Neutrophil (primary cell): ENCODE results near the gene C1orf87.

Source experiments
- H3K27ac ChIP-seq: fragments of 200-600 bp; sonication (generic); 2 replicates; pipeline ENCODE4 v1.5.1; 2016; ENCODE audit warnings: mild to moderate bottlenecking, moderate library complexity
- H3K27me3 ChIP-seq: fragments of 200-600 bp; sonication (generic); 2 replicates; pipeline ENCODE4 v1.6.0; 2016; ENCODE audit warnings: mild to moderate bottlenecking
- H3K36me3 ChIP-seq: fragments of 200-600 bp; sonication (generic); 2 replicates; pipeline ENCODE4 v1.5.1; 2017
- H3K4me1 ChIP-seq, 2 experiments: fragments of 200-600 bp in 1 of 2; sonication (generic) in 1 of 2; 1 replicate in 1 of 2; 2 replicates in 1 of 2; pipeline versions ENCODE4 v1.5.1 to v1.6.1; 2013 to 2016; ENCODE audit warnings: low read depth in 1 of 2, low read length in 1 of 2, mild to moderate bottlenecking in 1 of 2, moderate library complexity in 1 of 2; ENCODE audit not compliant: control insufficient read depth in 1 of 2, insufficient read depth in 1 of 2
- H3K4me3 ChIP-seq, 2 experiments: fragments of 200-600 bp in 1 of 2; sonication (generic) in 1 of 2; 1 replicate in 1 of 2; 2 replicates in 1 of 2; pipeline ENCODE4 v1.5.1; 2013 to 2016; ENCODE audit warnings: low read depth in 1 of 2, low read length in 1 of 2, mild to moderate bottlenecking in 1 of 2, moderate library complexity in 1 of 2
- H3K9me3 ChIP-seq: fragments of 200-600 bp; sonication (generic); 2 replicates; pipeline ENCODE4 v1.5.1; 2016
- CTCF ChIP-seq: fragments of 200-600 bp; sonication (generic); IDR thresholded peaks from 2 replicates; pipeline ENCODE4 v1.5.1; 2016; ENCODE audit warnings: antibody characterized with exemption

C1orf87 gene

GRCh38 chr1:59997479-59998115 lies 76.0 kb downstream of the C1orf87 start:
- no peaks in the 10 kb centered on the region for H3K36me3 ChIP-seq
- no peak for TF ChIP-seq CTCF
- peaks cover 11% of the 10 kb centered on the region for H3K27me3 ChIP-seq
- H3K4me3 ChIP-seq = no peak overlapping the region
- H3K27ac ChIP-seq = no peak overlapping the region
- H3K9me3 ChIP-seq = no peaks in the 10 kb centered on the region
- no peaks in the 10 kb centered on the region for H3K4me1 ChIP-seq

- Histone ChIP-seq H3K9me3 (no peaks in the 10 kb centered on the region), H3K27me3 (peaks cover 7% of the 10 kb centered on the region), H3K4me3 (no peak overlapping the region), H3K4me1 (no peaks in the 10 kb centered on the region), H3K27ac (no peak overlapping the region), H3K36me3 (no peaks in the 10 kb centered on the region)
- TF ChIP-seq CTCF = no peak
Measured at GRCh38 chr1:59994302-59995198, 79.0 kb downstream of the C1orf87 start.

DNA sequence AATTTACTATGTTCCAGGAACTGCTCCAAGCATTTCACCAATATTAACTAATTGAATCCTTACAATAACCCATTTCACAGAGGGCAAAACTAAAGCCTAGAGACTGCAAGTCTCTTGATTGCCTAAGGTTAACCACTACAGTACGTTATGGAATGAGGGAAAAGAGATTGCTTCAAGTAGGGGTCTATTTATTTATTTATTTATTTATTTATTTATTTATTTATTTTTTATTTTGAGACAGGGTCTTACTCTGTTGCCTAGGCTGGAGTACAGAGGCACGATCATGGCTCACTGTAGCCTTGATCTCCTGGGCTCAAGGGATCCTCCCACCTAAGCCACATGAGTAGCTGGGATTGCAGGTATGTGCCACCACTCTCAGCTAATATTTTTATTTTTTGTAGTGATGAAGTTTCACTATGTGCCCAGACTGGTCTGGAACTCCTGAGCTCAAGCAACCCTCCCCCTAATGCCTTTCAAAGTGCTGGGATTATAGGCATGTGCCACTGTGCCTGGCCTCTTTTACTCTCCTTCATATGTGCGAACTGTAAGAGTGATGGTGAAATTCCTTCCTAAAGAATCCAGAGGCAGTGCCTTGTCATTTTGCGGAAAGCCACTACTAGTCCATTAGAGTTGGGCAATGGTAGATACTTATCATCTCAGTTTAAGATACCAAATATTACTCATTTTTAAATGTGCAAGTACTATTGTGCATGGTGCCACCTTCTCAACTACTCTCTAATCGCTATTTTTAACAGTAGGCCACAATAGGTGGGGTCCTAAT lies 81.3 kb downstream of the C1orf87 start:
- Histone ChIP-seq H3K4me3 (no peak overlapping the region), H3K27me3 (no peaks in the 10 kb centered on the region), H3K36me3 (no peaks in the 10 kb centered on the region), H3K9me3 (no peaks in the 10 kb centered on the region), H3K27ac (no peak overlapping the region), H3K4me1 (no peaks in the 10 kb centered on the region)
- TF ChIP-seq CTCF = no peak

DNA sequence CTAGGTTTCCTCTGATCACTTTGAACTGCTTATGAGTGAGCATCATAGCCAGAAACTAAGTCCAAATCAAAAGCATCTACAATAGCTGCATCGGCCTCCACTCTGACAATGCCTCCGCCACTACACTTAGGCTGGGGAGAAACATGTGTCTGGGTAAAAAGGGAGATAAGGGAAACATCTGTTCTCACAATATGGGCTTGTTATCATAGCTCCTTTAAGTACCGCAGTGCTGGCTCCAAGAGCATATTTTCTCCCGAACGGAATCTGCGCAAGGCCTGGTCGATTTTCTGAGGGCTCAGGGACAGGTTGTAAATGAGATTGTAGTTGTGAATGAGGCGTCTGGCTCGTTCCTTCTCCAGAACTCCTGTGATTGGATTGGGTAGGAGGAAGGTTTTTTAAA lies 83.1 kb downstream of the C1orf87 start:
- TF ChIP-seq CTCF = no peak
- Histone ChIP-seq H3K4me1 (no peaks in the 10 kb centered on the region), H3K36me3 (no peaks in the 10 kb centered on the region), H3K27me3 (no peaks in the 10 kb centered on the region), H3K9me3 (no peaks in the 10 kb centered on the region), H3K27ac (no peak overlapping the region), H3K4me3 (no peak overlapping the region)

GRCh38 chr1:59986516-59987310 lies 86.9 kb downstream of the C1orf87 start:
- Histone ChIP-seq H3K27me3 (no peaks in the 10 kb centered on the region), H3K27ac (no peak overlapping the region), H3K4me1 (no peaks in the 10 kb centered on the region), H3K4me3 (no peak overlapping the region), H3K36me3 (no peaks in the 10 kb centered on the region), H3K9me3 (no peaks in the 10 kb centered on the region)
- no peak for TF ChIP-seq CTCF
